Neural progenitor cell (in vitro differentiated cells): ENCODE data around the gene ATP6V1B1. TPM values are rescaled to one million over a fixed set of nuclear protein-coding genes. Genes with fewer than 3 reads are reported as not detected.

ENCODE experiments used
- DNase-seq: peaks from one replicate; pipeline ENCODE4 v3.0.0-alpha.2; 2016; ENCODE audit warnings: low spot score
- H2AFZ ChIP-seq: fragments of 200-600 bp; sonication (generic); replicated peaks from 2 replicates; pipeline ENCODE4 v1.6.1; 2016; ENCODE audit warnings: antibody characterized with exemption
- H3F3A ChIP-seq: fragments of 200-600 bp; sonication (generic); 2 replicates; pipeline ENCODE4 v1.6.1; 2016; ENCODE audit warnings: antibody characterized with exemption, low read depth
- H3K27ac ChIP-seq: fragments of 200-600 bp; sonication (generic); 2 replicates; pipeline ENCODE4 v1.5.1; 2016; ENCODE audit warnings: mild to moderate bottlenecking
- H3K27me3 ChIP-seq: fragments of 200-600 bp; sonication (generic); 2 replicates; pipeline ENCODE4 v1.6.1; 2016; ENCODE audit warnings: mild to moderate bottlenecking, moderate library complexity
- H3K36me3 ChIP-seq: fragments of 200-600 bp; sonication (generic); 2 replicates; pipeline ENCODE4 v1.5.1; 2016
- H3K4me1 ChIP-seq: fragments of 200-600 bp; sonication (generic); 2 replicates; pipeline ENCODE4 v1.6.1; 2016; ENCODE audit warnings: mixed run types
- H3K4me2 ChIP-seq: fragments of 200-600 bp; sonication (generic); 2 replicates; pipeline ENCODE4 v1.6.1; 2016
- H3K4me3 ChIP-seq: fragments of 200-600 bp; sonication (generic); 2 replicates; pipeline ENCODE4 v1.5.1; 2016
- H3K79me2 ChIP-seq: fragments of 200-600 bp; sonication (generic); 2 replicates; pipeline ENCODE4 v1.6.1; 2016; ENCODE audit warnings: low read depth
- H3K9ac ChIP-seq: fragments of 200-600 bp; sonication (generic); 2 replicates; pipeline ENCODE4 v1.6.1; 2016
- H3K9me3 ChIP-seq: fragments of 200-600 bp; sonication (generic); 2 replicates; pipeline ENCODE4 v1.5.1; 2016; ENCODE audit warnings: low read depth
- H4K20me1 ChIP-seq: fragments of 200-600 bp; sonication (generic); 2 replicates; pipeline ENCODE4 v1.6.1; 2016; ENCODE audit warnings: low read depth
- H3K27ac Mint-ChIP-seq: 3 replicates; pipeline ENCODE4 v1.8.0; 2021; ENCODE audit warnings: mixed read lengths
- H3K27me3 Mint-ChIP-seq: 2 replicates; pipeline ENCODE4 v1.8.0; 2022; ENCODE audit warnings: low read depth, mild to moderate bottlenecking, inconsistent platforms, moderate library complexity, mixed read lengths; ENCODE audit not compliant: insufficient read depth
- H3K36me3 Mint-ChIP-seq: 3 replicates; pipeline ENCODE4 v1.8.0; 2021; ENCODE audit warnings: mixed read lengths
- H3K4me1 Mint-ChIP-seq: 3 replicates; pipeline ENCODE4 v1.8.0; 2021; ENCODE audit warnings: mixed read lengths
- H3K4me3 Mint-ChIP-seq: 3 replicates; pipeline ENCODE4 v1.8.0; 2021; ENCODE audit warnings: mild to moderate bottlenecking, moderate library complexity, mixed read lengths
- H3K9me3 Mint-ChIP-seq: 3 replicates; pipeline ENCODE4 v1.8.0; 2020; ENCODE audit warnings: mixed read lengths
- EZH2 ChIP-seq: fragments of 200-600 bp; sonication (generic); IDR thresholded peaks from 2 replicates; pipeline ENCODE4 v1.6.1; 2017; ENCODE audit warnings: antibody characterized with exemption, mild to moderate bottlenecking, moderate library complexity
- EZH2phosphoT487 ChIP-seq: fragments of 200-600 bp; sonication (generic); IDR thresholded peaks from 2 replicates; pipeline ENCODE4 v1.6.1; 2017; ENCODE audit warnings: antibody characterized with exemption
- total RNA-seq: library from RNA; depleted of rRNA; stranded (reverse); fragments of >200 nt; gene quantifications from 2 replicates; pipeline ENCODE4 v1.2.3, GENCODE V29; 2015; ENCODE audit warnings: low replicate concordance
- TF ChIP-seq, protein P1 (sequence below): fragments of 200-600 bp; sonication (generic); IDR thresholded peaks from 2 replicates; pipeline ENCODE4 v1.5.1; 2017; ENCODE audit warnings: antibody characterized with exemption, mild to moderate bottlenecking

The ATP6V1B1 gene
- total RNA-seq: 0.99 and 1.1 TPM in 2 replicates

- DNase-seq: peak; percentile 69
- Mint-ChIP-seq H3K9me3 (no peaks in the 10 kb centered on the region), H3K4me3 (no peak within 1 kb of the TSS), H3K27me3 (peaks cover 14% of the 10 kb centered on the region), H3K36me3 (peaks cover 1% of the 10 kb centered on the region), H3K4me1 (peaks cover 28% of the 10 kb centered on the region), H3K27ac (peak within 1 kb of the TSS; percentile 58)
- no peaks in the 10 kb centered on the region for H3K36me3 ChIP-seq
- peaks cover 15% of the 10 kb centered on the region for H3K27me3 ChIP-seq
- peaks cover 53% of the 10 kb centered on the region for H3K4me1 ChIP-seq
- peaks cover 18% of the 10 kb centered on the region for H3F3A ChIP-seq
- TF ChIP-seq EZH2: no peak
- TF ChIP-seq, protein P1, sequence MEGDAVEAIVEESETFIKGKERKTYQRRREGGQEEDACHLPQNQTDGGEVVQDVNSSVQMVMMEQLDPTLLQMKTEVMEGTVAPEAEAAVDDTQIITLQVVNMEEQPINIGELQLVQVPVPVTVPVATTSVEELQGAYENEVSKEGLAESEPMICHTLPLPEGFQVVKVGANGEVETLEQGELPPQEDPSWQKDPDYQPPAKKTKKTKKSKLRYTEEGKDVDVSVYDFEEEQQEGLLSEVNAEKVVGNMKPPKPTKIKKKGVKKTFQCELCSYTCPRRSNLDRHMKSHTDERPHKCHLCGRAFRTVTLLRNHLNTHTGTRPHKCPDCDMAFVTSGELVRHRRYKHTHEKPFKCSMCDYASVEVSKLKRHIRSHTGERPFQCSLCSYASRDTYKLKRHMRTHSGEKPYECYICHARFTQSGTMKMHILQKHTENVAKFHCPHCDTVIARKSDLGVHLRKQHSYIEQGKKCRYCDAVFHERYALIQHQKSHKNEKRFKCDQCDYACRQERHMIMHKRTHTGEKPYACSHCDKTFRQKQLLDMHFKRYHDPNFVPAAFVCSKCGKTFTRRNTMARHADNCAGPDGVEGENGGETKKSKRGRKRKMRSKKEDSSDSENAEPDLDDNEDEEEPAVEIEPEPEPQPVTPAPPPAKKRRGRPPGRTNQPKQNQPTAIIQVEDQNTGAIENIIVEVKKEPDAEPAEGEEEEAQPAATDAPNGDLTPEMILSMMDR: no peak
- no peak for TF ChIP-seq EZH2phosphoT487
- peak within 1 kb of the TSS; percentile 61 for H3K4me2 ChIP-seq
- peaks cover 7% of the 10 kb centered on the region for H4K20me1 ChIP-seq
- no peak within 1 kb of the TSS for H2AFZ ChIP-seq
- H3K27ac ChIP-seq: no peak within 1 kb of the TSS
- no peak within 1 kb of the TSS for H3K9ac ChIP-seq
- no peaks in the 10 kb centered on the region for H3K79me2 ChIP-seq
- H3K4me3 ChIP-seq: no peak within 1 kb of the TSS
- no peaks in the 10 kb centered on the region for H3K9me3 ChIP-seq
Measured at GRCh38 chr2:70935468-70936164, at the start of gene ATP6V1B1. Gene ATP6V1B1, plus strand, starts transcription at chr2:70935900. Its CDS starts 55 bp downstream, at chr2:70935955.

DNA sequence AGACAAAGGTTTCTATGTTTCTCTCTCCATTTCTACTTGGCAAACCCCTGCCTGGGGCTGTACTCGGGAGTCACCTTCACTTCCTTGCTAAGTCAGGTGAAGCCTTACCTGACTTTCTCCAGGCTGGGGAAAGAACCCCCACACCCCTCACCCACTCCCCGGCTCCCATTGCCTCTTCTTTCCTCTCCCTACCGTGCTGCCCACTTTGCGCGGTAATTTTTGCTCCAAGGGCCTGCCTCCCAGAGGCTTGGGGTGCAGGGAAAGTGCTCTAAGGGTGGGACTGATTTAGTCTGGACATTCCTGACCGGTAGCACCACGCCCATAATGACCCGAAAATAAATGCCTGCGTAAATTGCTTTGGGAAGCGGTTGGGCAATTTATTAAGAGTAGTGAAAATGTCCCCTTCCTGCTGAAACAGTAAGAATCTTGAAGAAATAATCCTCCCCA, 49.1 kb upstream of the ATP6V1B1 start:
- peaks cover 72% of the 10 kb centered on the region for H4K20me1 ChIP-seq
- Mint-ChIP-seq H3K4me3 (peak overlapping the region; percentile 74), H3K27ac (no peak overlapping the region), H3K4me1 (peaks cover 21% of the 10 kb centered on the region), H3K36me3 (no peaks in the 10 kb centered on the region), H3K9me3 (peaks cover 13% of the 10 kb centered on the region), H3K27me3 (peaks cover 86% of the 10 kb centered on the region)
- TF ChIP-seq EZH2phosphoT487 (peak; percentile 31), EZH2 (peak; percentile 72)
- TF ChIP-seq, protein P1: no peak
- peaks cover 35% of the 10 kb centered on the region for H3F3A ChIP-seq
- H3K9me3 ChIP-seq: no peaks in the 10 kb centered on the region
- H2AFZ ChIP-seq: no peak overlapping the region
- no peak overlapping the region for H3K27ac ChIP-seq
- no peak overlapping the region for H3K4me3 ChIP-seq
- H3K9ac ChIP-seq: no peak overlapping the region
- peaks cover 100% of the 10 kb centered on the region for H3K27me3 ChIP-seq
- no peaks in the 10 kb centered on the region for H3K79me2 ChIP-seq
- H3K4me1 ChIP-seq: peaks cover 5% of the 10 kb centered on the region
- no peaks in the 10 kb centered on the region for H3K36me3 ChIP-seq
- no peak overlapping the region for H3K4me2 ChIP-seq
- peak; percentile 8 for DNase-seq

- H3K27me3 ChIP-seq: peaks cover 100% of the 10 kb centered on the region
- H3K4me1 ChIP-seq: peaks cover 5% of the 10 kb centered on the region
- H3K36me3 ChIP-seq: no peaks in the 10 kb centered on the region
- H3K36me3 Mint-ChIP-seq: no peaks in the 10 kb centered on the region
- peak overlapping the region; percentile 35 for H3K4me3 ChIP-seq
- no peak overlapping the region for H3K27ac ChIP-seq
- H2AFZ ChIP-seq: no peak overlapping the region
- H3K27ac Mint-ChIP-seq: no peak overlapping the region
- peak overlapping the region; percentile 74 for H3K4me3 Mint-ChIP-seq
- H4K20me1 ChIP-seq: peaks cover 78% of the 10 kb centered on the region
- no peak for DNase-seq
- H3K4me1 Mint-ChIP-seq: peaks cover 21% of the 10 kb centered on the region
- H3K27me3 Mint-ChIP-seq: peaks cover 92% of the 10 kb centered on the region
- peak overlapping the region; percentile 74 for H3K4me2 ChIP-seq
- H3K79me2 ChIP-seq: no peaks in the 10 kb centered on the region
- peaks cover 14% of the 10 kb centered on the region for H3K9me3 Mint-ChIP-seq
- peaks cover 35% of the 10 kb centered on the region for H3F3A ChIP-seq
- H3K9me3 ChIP-seq: no peaks in the 10 kb centered on the region
- no peak overlapping the region for H3K9ac ChIP-seq
- TF ChIP-seq EZH2 (no peak), EZH2phosphoT487 (no peak)
- TF ChIP-seq, protein P1: no peak
Measured at GRCh38 chr2:70887208-70887549, 48.5 kb upstream of the ATP6V1B1 start.
